Erythroblast (primary cell): ENCODE measurements around the gene FAM163B.

Experiments used
- GATA1 ChIP-seq: IDR thresholded peaks from 2 replicates; pipeline ENCODE4 v1.6.1; 2011; ENCODE audit warnings: low read depth, mild to moderate bottlenecking, control low read depth, low read length, moderate library complexity
- POLR2A ChIP-seq: IDR thresholded peaks from 2 replicates; pipeline ENCODE4 v1.6.1; 2011; ENCODE audit warnings: mild to moderate bottlenecking, low read length

GRCh38 chr9:133532937-133533668 lies 76.1 kb downstream of the FAM163B start:
- TF ChIP-seq POLR2A (no peak), GATA1 (no peak)
